Measurements from ENCODE around the gene LTB4R.

The LTB4R gene

GRCh38 chr14:24279301-24280186 lies 31.8 kb upstream of the LTB4R start:
- DNase-seq (ENCODE audit: low spot score) = no peak

GRCh38 chr14:24280797-24281460 lies 30.4 kb upstream of the LTB4R start:
- DNase-seq (ENCODE audit: low spot score) = no peak

GRCh38 chr14:24281636-24282035 lies 29.7 kb upstream of the LTB4R start:
- DNase-seq (ENCODE audit: low spot score) = no peak

- DNase-seq (ENCODE audit: low spot score) = no peak
Observed at GRCh38 chr14:24282736-24283135, 28.6 kb upstream of the LTB4R start.

GRCh38 chr14:24283796-24284460 lies 27.4 kb upstream of the LTB4R start:
- no peak for DNase-seq (ENCODE audit: low spot score)

GRCh38 chr14:24284501-24285035 lies 26.7 kb upstream of the LTB4R start:
- DNase-seq (ENCODE audit: low spot score) = no peak

- no peak for DNase-seq (ENCODE audit: low spot score)
Observed at GRCh38 chr14:24285351-24285750, 26.0 kb upstream of the LTB4R start.

- DNase-seq (ENCODE audit: low spot score) = no peak
Observed at GRCh38 chr14:24286996-24287395, 24.3 kb upstream of the LTB4R start.

GRCh38 chr14:24289649-24290280 lies 21.5 kb upstream of the LTB4R start:
- no peak for DNase-seq (ENCODE audit: low spot score)

GRCh38 chr14:24290746-24291145 lies 20.6 kb upstream of the LTB4R start:
- DNase-seq (ENCODE audit: low spot score) = no peak

- no peak for DNase-seq (ENCODE audit: low spot score)
Observed at GRCh38 chr14:24291446-24292117, 19.7 kb upstream of the LTB4R start.

- no peak for DNase-seq (ENCODE audit: low spot score)
Observed at GRCh38 chr14:24292118-24292807, 19.0 kb upstream of the LTB4R start.

GRCh38 chr14:24293525-24293924 lies 17.8 kb upstream of the LTB4R start:
- DNase-seq (ENCODE audit: low spot score) = no peak

- peak; percentile 92 for DNase-seq (ENCODE audit: low spot score)
Observed at GRCh38 chr14:24296341-24297157, 14.8 kb upstream of the LTB4R start.

GRCh38 chr14:24297190-24297964 lies 13.9 kb upstream of the LTB4R start:
- DNase-seq (ENCODE audit: low spot score) = peak; percentile 37

GRCh38 chr14:24298892-24299254 lies 12.4 kb upstream of the LTB4R start:
- peak; percentile 92 for DNase-seq (ENCODE audit: low spot score)

GRCh38 chr14:24299255-24300191 lies 11.8 kb upstream of the LTB4R start, which contains the start of the genes DHRS1 and NOP9:
DHRS1 (minus strand) TSS chr14:24299780; CDS start chr14:24299106, 674 bp downstream.
NOP9 (plus strand) TSS chr14:24299850; CDS start chr14:24299955, 105 bp downstream.
- DNase-seq (ENCODE audit: low spot score) = peak; percentile 93
